NCI-H1048 (cell line): ENCODE measurements around the gene ZRANB2.

ENCODE experiments used
- DNase-seq: peaks from one replicate; lab custom pipeline; 2025; lab: John Stamatoyannopoulos, UW

Gene ZRANB2

GRCh38 chr1:71027991-71028390 is 52.8 kb downstream of the ZRANB2 start:
- no peak for DNase-seq

- no peak for DNase-seq
Observed at GRCh38 chr1:71026093-71026492, 54.7 kb downstream of the ZRANB2 start.

GRCh38 chr1:71023515-71023914 is 57.3 kb downstream of the ZRANB2 start:
- DNase-seq = no peak

GRCh38 chr1:71019233-71019969 is 61.4 kb downstream of the ZRANB2 start:
- DNase-seq = no peak

GRCh38 chr1:71018791-71019190 is 62.0 kb downstream of the ZRANB2 start:
- DNase-seq = no peak

GRCh38 chr1:71015745-71016144 is 65.1 kb downstream of the ZRANB2 start:
- DNase-seq = no peak

- no peak for DNase-seq
Observed at GRCh38 chr1:71014178-71014579, 66.7 kb downstream of the ZRANB2 start.
